DMS114 treated with DMSO at 0.1 percent for 48 hours (cell line): ENCODE measurements around the gene CCIN.
A peak's percentile ranks its signal among the peaks of the same experiment; 100 is the strongest.
"Not testable (repeated sequence)": the region's sequence is repeated elsewhere in the genome, so short reads cannot be mapped to it uniquely, and the experiment has no call there.

ENCODE experiments used
- DNase-seq: peaks from one replicate; lab custom pipeline; 2025; ENCODE audit not compliant: unreplicated experiment; lab: John Stamatoyannopoulos, UW

CCIN gene

GRCh38 chr9:36158122-36158521 is 11.1 kb upstream of the CCIN start:
- DNase-seq, result no peak

GRCh38 chr9:36158917-36159316 is 10.3 kb upstream of the CCIN start:
- DNase-seq, result no peak

- not testable (repeated sequence) for DNase-seq
Measured at GRCh38 chr9:36159509-36159908, 9.7 kb upstream of the CCIN start.

GRCh38 chr9:36160126-36160525 is 9.1 kb upstream of the CCIN start:
- DNase-seq, result not testable (repeated sequence)

DNA sequence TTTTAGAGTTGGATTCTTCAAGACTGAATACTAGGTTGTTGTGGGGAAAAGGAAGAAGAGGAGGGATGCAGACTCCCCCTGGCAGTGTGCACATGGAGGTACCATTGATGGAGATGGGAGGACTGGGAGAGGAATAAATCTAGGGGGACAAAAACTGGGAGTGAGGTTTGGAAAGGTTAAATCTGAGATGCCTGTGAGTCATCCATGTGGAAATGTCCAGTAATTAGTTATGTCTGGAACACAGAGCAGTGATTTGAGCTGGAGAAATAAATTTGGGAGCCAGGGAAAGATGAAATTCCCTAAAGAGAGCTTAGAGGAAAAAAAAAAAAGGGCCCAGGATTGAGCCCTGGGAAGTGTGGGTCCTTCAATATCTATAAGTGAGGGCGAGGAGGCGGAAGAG is 8.0 kb upstream of the CCIN start:
- DNase-seq, result no peak

GRCh38 chr9:36162211-36162738 is 6.9 kb upstream of the CCIN start:
- no peak for DNase-seq

DNA sequence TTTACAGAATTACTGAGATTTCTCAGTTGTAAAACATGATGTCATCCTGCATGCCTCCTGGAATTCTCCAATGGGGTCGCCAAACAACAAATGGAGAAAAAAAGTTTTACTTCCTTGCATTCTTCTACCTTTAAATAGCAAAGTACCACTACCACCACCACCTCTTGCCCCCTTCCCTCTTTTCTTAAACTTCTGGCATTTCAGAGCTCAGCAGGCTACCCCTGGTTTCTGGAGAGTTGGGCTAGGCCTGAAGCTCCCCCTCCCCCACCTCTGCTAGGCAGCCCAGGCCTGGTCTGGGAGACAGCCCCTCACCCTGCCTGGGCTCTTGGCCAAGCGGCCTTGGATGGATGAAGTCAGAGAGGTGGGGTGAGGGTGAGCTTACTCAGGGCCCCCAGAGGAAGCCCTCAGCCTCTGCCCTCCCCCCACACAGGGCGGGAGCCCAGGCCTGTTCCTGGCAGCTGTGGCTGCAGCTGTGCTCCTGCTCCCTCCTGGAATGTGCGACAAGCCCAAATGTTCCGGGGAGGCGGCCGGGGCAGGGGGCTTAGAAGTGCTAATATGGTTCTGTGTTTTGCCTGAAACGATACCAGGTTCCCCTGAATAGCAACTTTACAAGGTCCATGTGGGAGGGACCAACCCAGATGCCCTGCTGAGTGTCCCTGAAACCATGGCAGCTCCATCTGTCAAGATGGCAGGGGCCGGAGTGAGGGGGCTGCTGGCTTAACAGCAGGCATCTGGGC is 6.0 kb upstream of the CCIN start:
- DNase-seq, result no peak

DNA sequence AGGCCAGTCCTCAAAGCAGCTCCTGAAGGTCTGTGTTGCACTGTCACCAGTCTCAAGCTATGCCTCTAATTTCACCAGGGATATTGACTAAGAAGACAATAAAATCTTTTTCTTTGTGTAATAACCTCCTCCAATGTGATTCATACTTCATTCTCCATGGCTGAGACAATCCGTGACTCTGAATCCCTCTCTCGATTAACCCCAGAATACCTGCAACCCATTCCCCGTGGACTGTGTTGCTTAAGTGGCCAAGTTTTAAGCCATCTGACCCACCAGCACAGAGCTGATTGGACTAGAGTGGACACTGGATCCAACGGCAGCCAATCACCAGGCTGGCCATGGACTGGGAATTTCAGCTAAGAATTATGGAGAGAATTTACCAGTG is 5.4 kb upstream of the CCIN start:
- no peak for DNase-seq

DNA sequence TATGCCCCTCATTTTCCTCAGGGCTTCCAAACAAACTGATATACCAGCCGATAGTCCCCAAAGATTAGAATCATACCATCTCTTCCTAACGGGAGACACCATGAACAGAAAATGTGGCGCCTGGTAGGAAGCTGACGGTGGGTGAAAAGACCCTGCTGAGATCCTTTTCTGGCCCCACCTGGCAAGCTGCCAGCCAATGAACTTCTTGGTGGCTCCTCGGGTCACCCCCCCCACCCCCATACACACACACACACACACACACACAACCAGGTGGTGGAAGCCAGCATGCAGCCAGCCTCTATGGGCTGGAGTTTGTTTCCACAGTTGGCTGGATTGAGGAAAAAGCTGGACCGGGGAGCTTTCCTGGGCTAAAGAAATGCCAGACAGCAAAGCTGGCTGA is 4.8 kb upstream of the CCIN start:
- no peak for DNase-seq

DNA sequence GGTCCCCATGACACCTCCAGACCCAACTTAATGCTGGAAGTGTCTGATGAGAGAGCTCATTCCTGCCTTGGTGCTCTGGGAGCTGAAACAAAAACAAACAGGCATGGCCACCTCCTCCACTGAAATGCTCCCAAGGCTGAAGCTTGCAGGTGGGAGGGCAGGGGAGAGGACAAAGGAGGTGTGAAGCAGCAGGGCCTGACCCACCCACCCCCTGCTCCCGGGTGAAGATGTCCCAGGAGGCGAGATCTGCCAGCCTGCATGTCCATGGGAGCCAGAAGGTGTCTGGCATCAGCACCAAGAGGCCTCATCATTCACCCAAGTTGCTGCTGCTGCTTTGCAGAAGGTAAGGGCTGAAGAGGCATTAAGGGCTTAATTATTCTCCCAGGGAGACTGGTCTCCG is 4.2 kb upstream of the CCIN start:
- DNase-seq, result no peak

DNA sequence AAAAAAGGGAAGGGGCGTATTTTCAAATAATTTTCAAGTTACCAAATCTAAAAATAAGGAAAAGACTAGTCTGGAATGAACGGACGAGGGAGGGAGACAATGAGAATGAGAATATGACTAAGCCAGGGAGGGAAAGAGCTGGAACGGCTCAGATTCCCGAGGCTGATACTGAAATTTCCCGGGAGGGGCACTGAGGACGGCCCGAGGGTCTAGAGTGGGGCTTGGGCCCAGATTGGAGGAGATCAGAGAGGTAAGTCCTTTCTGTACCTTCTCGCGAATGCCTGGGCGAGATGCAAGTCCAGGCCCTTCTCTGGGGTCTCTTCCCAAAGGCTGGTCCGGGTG is 3.4 kb upstream of the CCIN start:
- no peak for DNase-seq

DNA sequence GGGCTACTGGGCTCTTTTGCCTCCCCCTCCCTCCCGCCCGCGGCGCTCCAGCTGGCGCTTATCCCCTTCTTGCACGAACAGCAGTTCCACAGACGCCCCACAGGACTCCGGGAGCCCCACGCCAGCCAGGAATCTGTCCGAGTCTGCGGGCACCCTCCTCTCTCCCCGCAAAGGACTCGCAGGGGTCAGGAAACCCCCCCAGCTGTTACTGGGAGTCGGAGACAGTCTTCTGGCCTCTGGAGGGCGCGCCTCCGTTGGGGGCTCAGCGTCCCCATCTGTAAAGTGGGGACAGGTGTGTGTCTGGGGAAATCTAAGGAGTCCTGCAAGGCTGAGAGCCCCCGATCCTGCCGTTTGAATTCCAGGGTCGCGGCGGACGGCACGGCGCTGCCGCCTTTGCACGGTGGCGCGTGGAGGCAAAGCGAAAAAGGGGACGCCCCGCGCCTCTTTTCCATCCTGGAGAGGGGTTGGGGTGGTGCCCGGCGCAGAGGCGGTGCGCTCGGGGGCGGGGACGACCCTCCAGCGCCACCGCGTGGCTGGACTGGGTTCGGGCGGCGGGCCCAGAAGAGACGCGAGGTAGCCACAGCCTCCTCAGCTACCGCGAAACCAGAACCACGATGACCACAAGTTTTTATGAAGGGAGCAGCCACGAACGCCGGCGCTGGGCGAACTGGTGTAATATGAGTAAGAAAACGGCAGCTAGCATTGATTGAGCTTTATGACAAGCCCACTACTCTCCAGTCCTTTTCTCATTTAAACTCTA is 2.8 kb upstream of the CCIN start:
- DNase-seq, result peak; percentile 66

GRCh38 chr9:36169708-36170107 is 520 bp downstream of the CCIN start:
- no peak for DNase-seq

GRCh38 chr9:36170531-36170930 is 1.3 kb downstream of the CCIN start:
- DNase-seq, result no peak

GRCh38 chr9:36173861-36174260 is 4.7 kb downstream of the CCIN start:
- no peak for DNase-seq

- no peak for DNase-seq
Measured at GRCh38 chr9:36174271-36174670, 5.1 kb downstream of the CCIN start.

- DNase-seq, result no peak
Measured at GRCh38 chr9:36174731-36175130, 5.5 kb downstream of the CCIN start.

- not testable (repeated sequence) for DNase-seq
Measured at GRCh38 chr9:36175209-36175608, 6.0 kb downstream of the CCIN start.

DNA sequence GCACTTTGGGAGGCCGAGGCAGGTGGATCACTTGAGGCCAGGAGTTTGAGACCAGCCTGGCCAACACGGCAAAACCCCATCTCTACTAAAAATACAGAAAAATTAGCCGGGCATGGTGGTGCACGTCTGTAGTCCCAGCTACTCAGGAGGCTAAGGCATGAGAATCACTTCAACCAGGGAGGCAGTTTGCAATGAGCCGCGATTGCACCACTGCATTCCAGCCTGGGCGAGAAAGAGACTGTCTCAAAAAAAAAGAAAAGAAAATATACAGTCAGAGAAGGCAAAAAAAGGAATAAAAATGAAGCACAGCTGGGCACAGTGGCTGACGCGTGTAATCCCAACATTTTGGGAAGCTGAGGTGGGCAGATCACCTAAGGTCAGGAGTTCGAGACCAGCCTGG is 7.3 kb downstream of the CCIN start:
- DNase-seq, result not testable (repeated sequence)

GRCh38 chr9:36177571-36177970 is 8.4 kb downstream of the CCIN start:
- DNase-seq, result no peak

GRCh38 chr9:36180243-36180642 is 11.1 kb downstream of the CCIN start:
- DNase-seq, result not testable (repeated sequence)

DNA sequence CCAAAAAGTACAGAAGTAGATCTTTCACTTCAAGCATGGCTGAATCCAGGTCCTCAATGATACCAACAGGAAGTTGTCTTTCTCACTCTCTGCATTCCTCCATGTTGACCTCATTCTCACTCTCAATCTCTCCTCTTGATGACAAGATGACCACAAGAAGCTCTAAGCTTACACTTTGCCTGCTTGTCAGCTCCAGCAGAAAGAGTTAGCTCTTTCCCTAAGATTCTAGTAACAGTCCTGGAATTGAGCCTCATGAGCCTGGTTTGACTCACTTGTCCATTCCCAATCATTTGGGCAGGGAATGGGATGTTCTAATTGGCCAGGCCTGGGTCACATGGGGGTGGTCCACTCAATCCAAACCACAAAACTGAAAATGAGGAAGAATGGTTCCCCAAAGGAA is 18.2 kb downstream of the CCIN start:
- DNase-seq, result no peak
